ENCODE data around the gene SRGAP1. TPM values are rescaled to one million over a fixed set of nuclear protein-coding genes. Genes with fewer than 3 reads are reported as not detected.
"Not testable (repeated sequence)": the region's sequence is repeated elsewhere in the genome, so short reads cannot be mapped to it uniquely, and the experiment has no call there.

The SRGAP1 gene
- total RNA-seq, 1 donor from 2014 or later = 7.4 TPM

GRCh38 chr12:63836046-63836445, 8.5 kb upstream of the SRGAP1 start:
- intact Hi-C loops (cut with DNase I) = loop anchor here (10.0 kb wide), 1 partner anchor 569 kb away; the partner anchor contains the start of gene XPOT
- Histone ChIP-seq H3K4me1 (no peaks in the 10 kb centered on the region), H3K27me3 (no peaks in the 10 kb centered on the region), H3K9me3 (no peaks in the 10 kb centered on the region), H3K36me3 (no peaks in the 10 kb centered on the region), H3K27ac (no peak overlapping the region), H3K4me3 (no peak overlapping the region)
- DNase-seq (ENCODE audit: extremely low spot score in 2 of 2) = no peak
- TF ChIP-seq CTCF (IDR thresholded peaks at IDR 0.05) (no peak), POLR2AphosphoS5 (IDR thresholded peaks at IDR 0.05; ENCODE audit: insufficient read depth in 1 of 2, low read depth in 1 of 2) (no peak), POLR2A (IDR thresholded peaks at IDR 0.05) (no peak)

- Histone ChIP-seq H3K4me1 (no peaks in the 10 kb centered on the region), H3K4me3 (no peak overlapping the region), H3K27ac (no peak overlapping the region), H3K9me3 (no peaks in the 10 kb centered on the region), H3K27me3 (no peaks in the 10 kb centered on the region), H3K36me3 (no peaks in the 10 kb centered on the region)
- intact Hi-C loops (cut with DNase I) = loop anchor here (10.0 kb wide), 1 partner anchor 568 kb away; the partner anchor contains the start of gene XPOT
- TF ChIP-seq CTCF (IDR thresholded peaks at IDR 0.05) (no peak), POLR2A (IDR thresholded peaks at IDR 0.05) (no peak), POLR2AphosphoS5 (IDR thresholded peaks at IDR 0.05; ENCODE audit: insufficient read depth in 1 of 2, low read depth in 1 of 2) (no peak)
- DNase-seq (ENCODE audit: extremely low spot score in 2 of 2) = no peak
These were observed 7.6 kb upstream of the SRGAP1 start for GRCh38 chr12:63836936-63837335.

- Histone ChIP-seq H3K4me3 (no peak overlapping the region), H3K9me3 (no peaks in the 10 kb centered on the region), H3K27me3 (no peaks in the 10 kb centered on the region), H3K4me1 (no peaks in the 10 kb centered on the region), H3K27ac (no peak overlapping the region), H3K36me3 (no peaks in the 10 kb centered on the region)
- DNase-seq (ENCODE audit: extremely low spot score in 2 of 2) = no peak
- TF ChIP-seq POLR2A (IDR thresholded peaks at IDR 0.05) (no peak), CTCF (IDR thresholded peaks at IDR 0.05) (no peak), POLR2AphosphoS5 (IDR thresholded peaks at IDR 0.05; ENCODE audit: insufficient read depth in 1 of 2, low read depth in 1 of 2) (no peak)
- intact Hi-C loops (cut with DNase I) = loop anchor here (10.0 kb wide), 1 partner anchor 566 kb away; the partner anchor contains the start of gene XPOT
These were observed 6.1 kb upstream of the SRGAP1 start for GRCh38 chr12:63838411-63838810.

- Histone ChIP-seq H3K27ac (no peak overlapping the region), H3K36me3 (no peaks in the 10 kb centered on the region), H3K4me1 (peaks cover 11% of the 10 kb centered on the region), H3K27me3 (no peaks in the 10 kb centered on the region), H3K4me3 (no peak overlapping the region), H3K9me3 (no peaks in the 10 kb centered on the region)
- intact Hi-C loops (cut with DNase I) = no loop called here
- DNase-seq (ENCODE audit: extremely low spot score in 2 of 2) = no peak
- no peak for TF ChIP-seq CTCF (IDR thresholded peaks at IDR 0.05)
- TF ChIP-seq POLR2AphosphoS5 (IDR thresholded peaks at IDR 0.05; ENCODE audit: insufficient read depth in 1 of 2, low read depth in 1 of 2) = no peak
- TF ChIP-seq POLR2A (IDR thresholded peaks at IDR 0.05) = no peak
These were observed 3.5 kb upstream of the SRGAP1 start for GRCh38 chr12:63841011-63841410.

- H3K36me3 ChIP-seq = no peaks in the 10 kb centered on the region
- H3K27me3 ChIP-seq = no peaks in the 10 kb centered on the region
- TF ChIP-seq POLR2AphosphoS5 (IDR thresholded peaks at IDR 0.05; ENCODE audit: insufficient read depth in 1 of 2, low read depth in 1 of 2) = no peak
- no peak for TF ChIP-seq CTCF (IDR thresholded peaks at IDR 0.05)
- no peak for TF ChIP-seq POLR2A (IDR thresholded peaks at IDR 0.05)
- H3K4me1 ChIP-seq = peaks cover 13% of the 10 kb centered on the region
- H3K9me3 ChIP-seq = no peaks in the 10 kb centered on the region
- H3K27ac ChIP-seq = no peak overlapping the region
- no peak overlapping the region for H3K4me3 ChIP-seq
- DNase-seq (ENCODE audit: extremely low spot score in 2 of 2) = no peak
- intact Hi-C loops (cut with DNase I) = no loop called here
These were observed 2.9 kb upstream of the SRGAP1 start for GRCh38 chr12:63841571-63841970.

- H3K27me3 ChIP-seq; DNase-seq (ENCODE audit: extremely low spot score in 2 of 2); H3K9me3 ChIP-seq; H3K36me3 ChIP-seq: not testable (repeated sequence)
- intact Hi-C loops (cut with DNase I) = loop anchor here (2.0 kb wide), 1 partner anchor 410 kb away; no protein-coding TSS in a partner anchor
- Histone ChIP-seq H3K27ac (peak overlapping the region; percentile 94), H3K4me3 (peak overlapping the region in 1 of 2 donors; percentile 74), H3K4me1 (peaks cover 13% of the 10 kb centered on the region)
These were observed 1.8 kb upstream of the SRGAP1 start for GRCh38 chr12:63842750-63843149.

Measured in vagina (tissue), 2 donors.